Kidney capillary endothelial cell (primary cell): ENCODE results near the gene PYY.
"Not testable (repeated sequence)": the region's sequence is repeated elsewhere in the genome, so short reads cannot be mapped to it uniquely, and the experiment has no call there.

ENCODE experiments used
- DNase-seq: peaks from one replicate; pipeline ENCODE4 v3.0.0-alpha.2; 2018; ENCODE audit warnings: low spot score

Gene PYY

DNA sequence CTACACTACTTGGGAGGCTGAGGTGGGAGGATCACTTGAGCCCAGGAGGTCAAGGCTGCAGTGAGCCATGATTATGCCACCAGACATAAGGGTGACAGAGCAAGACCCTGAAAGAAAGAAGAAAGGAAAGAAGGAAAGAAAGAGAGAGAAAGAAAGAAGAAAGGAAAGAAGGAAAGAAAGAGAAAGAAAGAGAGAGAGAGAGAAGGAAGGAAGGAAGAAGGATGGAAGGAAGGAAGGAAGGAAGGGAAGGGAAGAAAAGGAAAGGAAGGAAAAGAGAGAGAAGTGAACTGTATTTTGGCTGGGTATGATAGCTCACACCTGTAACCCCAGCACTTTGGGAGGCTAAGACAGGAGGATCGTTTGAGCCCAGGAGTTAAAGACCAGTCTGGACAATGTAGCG is 24.3 kb upstream of the PYY start:
- no peak for DNase-seq

DNA sequence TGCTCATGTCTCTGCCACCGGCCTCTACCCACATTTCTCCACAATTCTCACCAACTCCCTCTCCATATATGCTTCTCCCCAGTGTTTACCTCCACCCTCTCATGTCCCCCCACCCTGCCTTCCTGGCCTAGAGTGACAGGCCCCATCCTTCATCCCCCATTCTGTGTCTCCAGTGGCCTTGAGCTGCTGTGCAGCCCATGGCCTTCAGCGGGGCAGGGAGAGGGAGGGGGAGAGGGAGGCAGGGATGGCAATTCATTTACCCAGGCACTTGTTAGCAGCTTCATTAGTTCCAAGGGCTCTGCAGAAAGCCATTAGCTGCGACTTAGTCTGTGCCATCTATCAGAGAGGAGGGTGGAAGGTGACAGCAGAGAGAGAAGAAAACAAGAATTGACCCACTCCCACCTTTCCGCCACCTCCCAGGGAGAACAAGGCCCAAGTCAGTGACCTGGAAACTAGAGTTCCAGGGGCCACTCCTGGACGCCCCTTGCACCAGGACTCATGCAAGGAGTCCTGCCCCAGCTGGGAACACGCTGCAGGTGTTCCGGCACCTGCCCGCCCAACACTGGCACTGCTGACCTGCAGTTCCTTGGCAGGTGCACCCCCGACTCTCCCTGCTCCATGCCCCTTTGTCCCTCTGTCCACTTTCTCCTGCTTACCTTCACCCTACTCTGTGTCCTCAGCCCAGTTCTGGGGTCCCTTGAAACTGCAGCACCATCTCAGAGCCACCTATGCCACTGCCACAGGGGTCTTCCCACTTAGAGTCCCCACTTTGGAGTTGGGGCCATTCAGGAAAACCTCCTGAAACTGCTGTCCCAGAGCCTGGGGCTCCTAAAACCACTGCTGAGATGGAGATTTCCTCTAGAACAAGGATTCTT is 23.5 kb upstream of the PYY start:
- DNase-seq, result no peak

DNA sequence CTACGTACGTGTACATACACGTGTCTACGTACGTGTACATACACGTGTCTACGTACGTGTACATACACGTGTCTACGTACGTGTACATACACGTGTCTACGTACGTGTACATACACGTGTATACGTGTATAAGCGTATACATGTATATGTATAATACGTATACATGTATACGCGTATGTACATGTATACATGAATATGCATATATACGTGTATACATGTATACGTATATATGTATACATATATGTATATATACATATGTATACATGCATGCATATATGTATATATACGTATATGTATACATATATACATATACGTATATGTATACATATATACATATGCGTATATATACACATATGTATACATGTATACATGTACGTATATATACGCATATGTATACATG is 22.2 kb upstream of the PYY start:
- no peak for DNase-seq

DNA sequence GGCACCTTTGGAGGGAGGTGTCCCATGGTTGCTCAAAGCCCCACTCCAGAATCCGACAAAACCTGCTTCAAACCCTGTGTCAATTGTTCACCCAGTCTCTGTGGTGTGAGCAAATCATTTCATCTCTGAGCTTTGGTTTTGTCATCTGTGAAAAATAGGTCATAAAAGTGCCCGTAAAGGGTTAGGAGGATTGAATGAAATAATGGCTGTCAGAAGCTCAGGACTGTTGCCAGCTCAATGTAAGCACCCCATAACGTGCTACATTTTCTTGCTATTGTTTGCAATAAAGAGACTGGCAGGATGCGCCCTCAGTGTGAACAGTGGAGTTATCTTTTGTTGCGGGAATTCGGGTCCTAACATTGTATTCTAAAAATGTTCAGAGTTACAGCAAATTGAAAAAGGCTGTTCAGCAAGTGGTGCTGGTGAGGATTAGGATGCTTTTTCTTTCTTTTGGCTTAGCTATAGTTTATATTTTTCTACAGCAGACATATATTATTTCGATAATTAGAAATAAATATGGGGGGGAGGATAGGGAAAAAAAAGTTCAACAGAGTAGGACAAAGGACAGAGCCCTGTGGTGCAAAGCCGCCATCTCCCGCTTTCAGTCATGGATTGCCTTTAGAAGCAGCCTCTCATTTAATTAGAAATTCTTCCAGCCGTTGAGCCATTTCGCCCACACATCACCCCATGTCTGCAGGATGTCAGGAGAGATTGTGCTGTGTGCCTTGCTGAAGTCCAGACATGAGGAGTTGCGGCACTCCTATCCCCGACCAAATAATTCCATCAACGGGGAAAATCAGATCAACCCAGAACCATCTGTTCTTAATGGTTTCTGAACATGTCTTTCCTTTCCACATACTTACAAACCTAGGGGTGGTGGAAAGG is 20.9 kb upstream of the PYY start:
- no peak for DNase-seq

DNA sequence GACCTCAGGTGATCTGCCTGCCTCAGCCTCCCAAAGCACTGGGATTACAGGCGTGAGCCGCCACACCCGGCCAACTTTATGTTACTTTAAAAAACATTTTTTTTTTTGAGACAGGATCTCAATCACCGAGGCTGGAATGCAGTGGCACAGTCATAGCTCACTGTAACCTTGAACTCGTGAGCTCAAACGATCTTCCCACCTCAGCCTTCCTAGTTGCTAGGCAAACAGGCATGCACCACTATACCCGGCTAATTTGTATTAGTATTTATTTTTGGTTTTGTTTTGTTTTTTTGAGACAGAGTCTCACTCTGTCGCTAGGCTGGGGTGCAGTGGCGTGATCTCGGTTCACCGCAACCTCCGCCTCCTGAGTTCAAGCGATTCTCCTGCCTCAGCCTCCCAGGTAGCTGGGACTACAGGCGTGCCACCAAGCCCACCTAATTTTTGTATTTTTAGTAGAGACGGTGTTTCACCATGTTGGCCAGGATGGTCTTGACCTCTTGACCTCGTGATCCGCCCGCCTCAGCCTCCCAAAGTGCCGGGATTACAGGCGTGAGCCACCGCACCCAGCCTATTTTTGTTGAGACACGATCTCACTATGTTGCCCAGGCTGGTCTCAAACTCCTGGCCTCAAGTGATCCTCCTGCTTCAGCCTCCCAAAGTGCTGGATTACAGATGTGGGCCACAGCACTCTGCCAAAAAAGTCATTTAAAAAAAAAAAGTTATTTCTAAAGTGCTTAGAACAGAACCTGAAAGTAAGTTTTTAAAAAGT is 18.9 kb upstream of the PYY start:
- not testable (repeated sequence) for DNase-seq

DNA sequence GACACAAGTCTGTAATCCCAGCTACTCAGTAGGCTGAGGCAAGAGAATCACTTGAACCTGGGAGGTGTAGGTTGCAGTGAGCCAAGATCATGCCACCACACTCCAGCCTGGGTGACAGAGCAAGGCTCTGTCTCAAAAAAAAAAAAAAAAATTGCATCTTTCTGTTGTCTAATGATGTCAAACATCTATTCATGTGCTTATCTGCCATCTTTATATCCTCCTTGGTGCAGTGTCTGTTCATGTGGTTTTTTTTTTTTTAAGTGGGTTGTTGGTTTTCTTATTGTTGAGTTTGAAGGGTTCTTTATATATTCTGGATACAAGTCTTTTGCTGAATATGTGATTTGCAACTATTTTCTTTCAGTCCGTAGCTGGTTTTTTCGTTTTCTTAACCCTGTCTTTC is 17.7 kb upstream of the PYY start:
- DNase-seq, result not testable (repeated sequence)

DNA sequence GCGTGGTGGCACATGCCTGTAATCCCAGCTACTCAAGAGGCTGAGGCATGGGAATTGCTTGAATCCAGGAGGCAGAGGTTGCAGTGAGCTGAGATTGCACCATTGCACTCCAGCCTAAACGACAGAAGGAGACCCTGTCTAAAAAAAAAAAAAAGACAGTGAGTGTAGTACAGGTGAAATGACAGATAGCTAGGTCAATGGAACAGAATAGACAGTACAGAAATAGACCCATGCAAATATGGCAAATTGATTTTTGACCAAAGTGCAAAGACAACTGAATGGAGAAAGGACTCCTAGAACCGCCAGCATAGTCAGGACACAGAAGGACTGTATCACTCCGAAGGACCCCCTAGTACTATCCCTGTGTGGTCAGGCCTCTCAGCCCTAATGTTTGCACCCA is 16.6 kb upstream of the PYY start:
- no peak for DNase-seq

DNA sequence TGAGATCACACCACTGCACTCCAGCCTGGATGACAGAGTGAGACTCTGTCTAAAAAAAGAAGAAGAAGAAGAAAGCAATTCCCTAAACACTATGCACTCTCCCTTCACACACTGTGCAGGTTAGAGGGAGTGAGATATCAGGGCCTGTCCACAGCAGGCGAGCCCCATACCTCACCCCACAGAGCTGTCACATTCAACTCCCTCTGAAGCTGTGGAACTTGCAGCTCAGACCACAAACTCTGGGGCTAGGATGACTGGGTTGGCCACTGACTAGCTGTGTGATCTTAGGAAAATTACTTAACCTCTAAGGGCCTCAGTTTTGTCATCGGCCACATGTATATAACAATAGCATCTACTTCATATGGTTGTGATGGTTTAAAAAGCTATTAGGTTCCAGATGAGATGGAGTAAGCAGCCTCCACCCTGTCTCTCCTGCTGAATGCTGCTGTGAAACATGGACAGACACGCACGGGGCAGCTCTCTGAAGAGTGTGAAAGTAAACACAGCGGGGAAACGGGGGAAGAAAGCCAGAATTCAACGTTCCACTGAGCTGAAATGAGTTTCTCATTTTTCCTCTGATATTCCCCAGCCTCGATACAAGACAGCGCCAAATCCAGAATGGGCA is 13.6 kb upstream of the PYY start:
- DNase-seq, result no peak

DNA sequence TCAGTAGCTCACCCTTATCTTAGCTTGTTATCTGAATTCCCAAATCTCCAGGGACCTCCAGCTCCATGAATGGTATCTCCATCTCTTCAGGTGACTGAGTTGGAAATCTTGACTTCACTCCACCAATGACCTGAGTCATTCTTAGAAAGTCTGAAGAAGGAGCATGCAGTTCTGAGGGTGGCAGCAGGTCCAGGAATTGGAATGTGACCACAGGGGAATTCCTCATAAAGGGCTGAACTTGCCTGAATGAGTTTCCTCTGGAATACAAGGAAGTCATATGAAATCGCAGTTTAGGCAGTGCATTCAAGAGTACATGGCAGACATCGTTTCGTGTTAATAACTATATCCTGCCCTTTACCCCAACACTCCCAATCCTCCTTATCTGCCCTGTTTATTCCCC is 12.5 kb upstream of the PYY start:
- no peak for DNase-seq

DNA sequence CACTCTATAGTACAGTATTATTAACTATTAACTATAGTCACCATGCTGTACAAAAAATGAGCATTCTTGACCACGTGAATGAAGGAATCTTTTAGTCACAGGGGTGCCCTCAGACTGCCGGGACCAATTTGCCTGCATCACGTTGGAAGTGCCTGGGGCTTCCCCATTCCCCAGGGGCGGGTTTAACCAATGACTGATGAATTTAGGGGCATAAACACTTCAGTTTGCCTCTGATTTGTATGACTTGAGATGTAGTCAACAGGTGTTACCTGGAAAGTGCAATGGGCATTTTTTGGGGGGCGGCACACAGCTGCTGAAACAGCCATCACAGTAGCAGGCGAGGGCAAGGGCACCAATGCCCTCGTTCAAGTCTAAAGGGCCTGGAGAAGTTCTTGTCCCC is 8.7 kb upstream of the PYY start:
- DNase-seq, result no peak

DNA sequence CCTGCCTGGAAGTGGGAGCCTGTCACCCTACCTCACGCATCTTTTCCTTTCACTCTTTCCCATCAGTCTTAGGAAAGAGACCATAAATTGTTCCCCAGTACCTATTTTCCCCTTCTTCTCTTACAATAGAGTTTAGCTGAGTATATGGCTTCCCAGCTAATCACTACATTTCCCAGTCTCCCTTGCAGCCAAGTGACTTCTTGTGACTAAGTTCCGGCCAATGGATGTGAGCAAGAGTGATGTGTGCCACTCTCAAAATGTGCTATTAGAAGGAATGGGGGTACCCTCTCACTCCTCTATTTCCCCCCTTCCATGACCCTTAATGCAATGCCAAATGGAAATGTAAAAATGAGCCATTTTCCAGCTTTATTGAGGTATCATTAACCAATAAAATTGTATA is 8.2 kb upstream of the PYY start:
- DNase-seq, result no peak

DNA sequence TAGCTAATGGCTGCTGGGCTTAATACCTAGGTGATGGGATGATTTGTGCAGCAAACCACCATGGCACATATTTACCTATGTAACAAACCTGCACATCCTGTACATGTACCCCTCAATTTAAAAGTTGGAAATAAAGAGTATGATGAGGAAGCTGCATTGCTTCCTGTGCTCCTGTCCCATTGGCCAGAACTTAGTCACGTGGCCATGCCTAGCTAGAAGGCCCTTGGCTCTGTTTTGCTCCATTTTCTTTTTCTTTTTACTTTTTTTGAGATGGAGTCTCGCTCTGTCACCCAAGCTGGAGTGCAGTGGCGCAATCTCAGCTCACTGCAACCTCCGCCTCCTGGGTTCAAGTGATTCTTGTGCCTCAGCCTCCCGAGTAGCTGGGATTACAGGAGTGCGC is 7.6 kb upstream of the PYY start:
- DNase-seq, result not testable (repeated sequence)

DNA sequence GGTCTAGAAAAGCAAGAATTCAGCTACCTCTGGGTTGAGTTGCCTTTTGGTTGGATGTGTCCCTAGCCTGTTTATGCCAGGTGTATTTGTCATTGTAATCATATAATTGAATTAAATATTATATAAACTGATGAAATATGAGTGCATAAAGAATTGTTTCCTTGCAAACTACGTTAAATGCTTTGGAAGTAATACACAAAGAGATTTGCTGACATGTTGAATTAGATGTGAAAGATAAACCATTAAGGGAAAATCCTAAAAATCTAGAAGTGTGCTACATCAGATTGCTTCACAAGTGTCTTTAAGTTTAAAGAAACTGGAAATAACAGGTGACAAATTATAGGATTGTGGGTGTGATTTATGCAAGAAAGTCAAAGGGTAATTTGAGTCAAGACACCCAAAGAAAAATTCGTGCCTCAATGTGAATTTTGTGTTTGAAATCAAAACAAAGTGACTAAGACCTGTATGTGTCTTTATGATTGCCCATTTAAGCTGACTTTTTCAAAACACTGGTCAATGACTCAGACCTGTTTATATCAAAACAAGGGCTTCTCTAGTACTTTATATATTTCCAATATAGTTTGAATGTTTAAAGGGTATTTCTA is 5.1 kb upstream of the PYY start:
- no peak for DNase-seq

DNA sequence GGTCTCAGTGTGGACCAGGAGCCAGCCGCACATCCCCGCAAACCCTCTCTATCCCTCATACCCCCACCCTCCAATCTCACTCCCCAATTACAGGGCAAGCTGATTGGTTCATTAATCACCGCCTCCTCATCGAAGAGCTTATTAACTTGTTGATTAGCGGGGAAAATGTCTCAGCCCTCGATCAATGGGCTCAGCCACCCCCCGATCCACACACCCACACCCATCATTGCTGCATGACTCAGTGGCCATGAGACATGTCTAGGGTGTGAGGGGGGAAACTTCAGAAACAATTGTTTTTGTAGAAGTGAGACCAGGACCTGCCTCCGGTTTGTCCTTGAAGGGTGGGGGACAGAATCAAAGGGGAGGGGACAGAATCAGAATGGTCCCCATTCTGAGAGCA is 2.5 kb upstream of the PYY start:
- DNase-seq, result no peak

DNA sequence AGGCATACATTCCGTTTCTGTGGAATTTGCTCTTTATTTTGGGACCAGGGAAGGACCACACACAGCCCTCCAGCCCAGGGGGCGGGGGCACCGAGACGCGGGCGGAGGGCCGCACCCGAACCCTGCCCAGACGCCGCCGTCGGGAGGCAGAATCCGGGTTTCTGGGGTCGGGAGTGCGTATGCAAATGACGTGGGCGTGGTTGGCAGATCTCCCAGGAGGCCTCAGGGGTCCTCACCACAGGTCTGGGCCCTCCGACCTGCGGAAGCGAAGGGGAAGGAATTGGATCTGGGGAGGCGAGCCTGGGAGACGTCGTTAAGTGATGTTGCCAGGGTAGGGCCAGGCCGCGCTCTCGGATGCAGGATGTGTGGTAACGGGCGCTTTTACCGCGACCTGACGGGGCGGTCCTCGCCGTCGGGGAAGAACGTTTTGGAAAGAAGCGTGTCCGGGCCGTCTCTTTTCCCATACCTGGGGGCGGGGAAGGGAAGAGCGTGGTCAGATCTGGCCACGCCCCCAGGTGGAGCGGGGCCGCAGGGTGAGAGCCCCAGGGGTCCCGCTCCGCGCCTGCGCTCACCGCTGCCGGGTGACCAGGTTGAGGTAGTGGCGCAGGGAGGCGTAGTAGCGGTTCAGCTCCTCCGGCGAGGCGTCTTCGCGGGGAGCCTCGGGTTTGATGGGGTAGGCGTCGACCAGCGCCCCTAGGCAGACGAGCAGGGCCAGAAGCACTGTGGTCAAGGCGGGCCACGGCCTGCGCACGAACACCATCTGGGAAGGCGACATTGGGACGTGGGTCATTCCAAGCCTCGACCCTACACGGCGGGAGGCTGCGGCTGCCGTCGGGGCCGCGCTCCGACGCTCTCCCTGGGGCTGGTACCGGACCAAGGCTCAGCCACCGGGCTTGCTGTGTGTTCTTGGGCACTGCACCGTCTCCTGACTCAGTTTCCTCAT is 745 bp downstream of the PYY start:
- no peak for DNase-seq

DNA sequence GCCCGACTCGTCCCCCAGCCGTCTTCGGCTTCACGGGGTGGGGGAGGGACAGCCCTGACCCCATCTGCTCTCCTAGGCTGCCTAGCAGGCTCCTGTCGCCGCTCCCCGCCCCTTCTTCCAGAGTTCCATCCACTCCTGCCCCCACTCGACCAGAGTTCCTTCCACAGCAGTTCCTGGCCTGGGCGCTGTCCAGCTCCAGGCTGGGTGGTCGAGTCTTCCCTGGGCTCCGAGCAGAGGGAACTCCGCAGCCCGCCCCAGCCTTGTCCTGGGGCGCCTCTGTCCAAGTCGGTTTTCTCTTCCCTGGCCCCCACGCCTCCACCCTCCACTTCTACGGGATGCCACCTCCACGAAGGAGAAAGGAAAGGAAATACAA is 1.4 kb downstream of the PYY start:
- DNase-seq, result no peak

DNA sequence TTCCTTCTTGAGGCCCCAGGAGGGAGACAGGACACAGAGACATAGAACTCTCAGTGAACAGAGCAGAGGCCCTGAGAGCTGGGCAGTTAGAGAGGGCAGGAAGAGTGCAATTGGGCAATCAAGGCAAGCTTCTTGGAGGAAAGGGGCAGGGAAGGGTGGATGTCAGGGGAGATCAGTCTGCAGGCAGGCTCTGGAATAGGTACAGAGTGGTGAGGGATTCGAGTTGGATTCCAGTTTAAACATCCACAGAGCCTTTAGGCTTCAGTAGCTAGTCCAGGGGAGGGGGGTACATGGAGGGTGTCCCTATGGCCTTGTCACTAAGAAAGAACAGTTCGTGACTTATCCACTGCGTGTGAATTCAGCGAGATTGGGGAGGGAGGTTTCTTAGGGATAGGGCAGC is 2.0 kb downstream of the PYY start:
- no peak for DNase-seq

DNA sequence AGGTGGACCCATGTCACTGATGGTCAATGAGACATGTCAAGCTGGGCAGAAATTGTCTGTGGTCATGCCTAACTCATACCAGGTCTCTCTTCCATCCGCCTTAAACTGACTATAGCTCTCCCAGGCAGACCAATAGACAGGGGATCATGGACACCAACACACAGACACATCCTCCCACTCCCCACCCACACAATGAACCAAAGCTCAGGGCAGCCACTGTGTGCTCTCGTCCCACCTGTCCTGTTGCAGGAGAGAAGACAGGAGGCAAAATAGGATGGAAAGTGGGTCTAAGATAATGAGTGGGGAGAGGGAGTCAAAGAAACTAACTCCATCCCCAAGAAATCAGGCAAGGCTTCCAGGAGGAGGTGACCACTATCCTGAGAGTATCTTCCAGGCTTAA is 3.2 kb downstream of the PYY start:
- DNase-seq, result no peak

DNA sequence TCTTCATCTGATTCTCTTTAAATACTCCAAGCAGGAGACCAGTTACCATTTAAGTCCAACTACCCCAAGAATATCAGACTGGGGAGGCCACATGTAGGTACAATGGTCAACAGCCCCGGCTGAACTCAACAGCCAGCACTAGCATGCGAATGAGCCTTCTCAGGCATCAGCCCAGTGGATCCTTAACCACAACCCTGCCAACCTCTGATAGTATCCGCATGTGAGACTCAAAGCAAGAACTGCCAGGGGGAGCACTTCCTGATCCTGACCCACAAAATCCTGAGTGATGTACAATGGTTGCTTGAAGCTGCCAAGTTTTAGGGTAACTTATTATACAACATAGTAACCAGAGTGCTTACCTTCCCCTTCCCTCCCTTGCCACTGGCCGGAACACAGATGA is 4.0 kb downstream of the PYY start:
- DNase-seq, result no peak

DNA sequence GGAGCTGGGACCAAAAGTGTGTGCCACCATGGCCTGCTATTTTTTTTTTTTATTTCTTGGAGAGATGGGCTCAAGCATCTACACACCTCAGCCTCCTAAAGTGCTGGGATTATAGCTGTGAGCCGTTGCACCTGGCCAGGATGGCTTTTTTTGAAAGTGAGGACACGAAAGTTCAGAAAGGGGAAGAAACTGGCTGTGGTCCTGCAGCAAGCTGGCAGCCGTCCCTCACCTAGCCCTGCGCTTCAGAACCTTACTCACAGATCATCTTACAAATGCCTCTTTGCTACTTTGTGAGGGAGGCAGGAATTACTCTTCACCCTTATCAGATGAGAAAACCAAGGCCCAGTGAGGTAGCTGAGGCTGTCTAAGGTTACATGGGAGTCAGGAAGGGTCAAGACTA is 7.0 kb downstream of the PYY start:
- DNase-seq, result no peak
